Activated CD4-positive, alpha-beta T cell treated with anti-CD3 and anti-CD28 coated beads, Interleukin-2, amount 10 ng/mL, durations not matched to agents 24 days and 14 days (primary cell): Measurements from ENCODE around the gene SNCAIP. TPM values are rescaled to one million over a fixed set of nuclear protein-coding genes. Genes with fewer than 3 reads are reported as not detected.

Experiments
- DNase-seq: peaks from one replicate; pipeline ENCODE4 v3.0.0; 2022
- H3K27ac Mint-ChIP-seq: one replicate; pipeline ENCODE4 v1.8.0; 2022; ENCODE audit warnings: mild to moderate bottlenecking, mixed read lengths
- H3K27me3 Mint-ChIP-seq: one replicate; pipeline ENCODE4 v1.8.0; 2022; ENCODE audit warnings: mixed read lengths
- H3K36me3 Mint-ChIP-seq: one replicate; pipeline ENCODE4 v1.8.0; 2022; ENCODE audit warnings: low read depth, mild to moderate bottlenecking, mixed read lengths
- H3K4me1 Mint-ChIP-seq: one replicate; pipeline ENCODE4 v1.8.0; 2021; ENCODE audit warnings: mixed read lengths
- H3K4me3 Mint-ChIP-seq: one replicate; pipeline ENCODE4 v1.8.0; 2022; ENCODE audit warnings: mild to moderate bottlenecking, moderate library complexity, mixed read lengths
- H3K9me3 Mint-ChIP-seq: one replicate; pipeline ENCODE4 v1.8.0; 2021; ENCODE audit warnings: mixed read lengths
- intact Hi-C: fragments of 100-400 bp; cut with micrococcal nuclease; formaldehyde crosslinking; loops from one replicate; pipeline ENCODE4 v1.15.1; 2023
- total RNA-seq: library from RNA; stranded (reverse); gene quantifications from 2 replicates; pipeline ENCODE4 v1.2.3, GENCODE V29; 2022

SNCAIP gene
- total RNA-seq, 1 donor from 2014 or later = not detected

- no peak overlapping the region for H3K27ac Mint-ChIP-seq
- H3K9me3 Mint-ChIP-seq = no peaks in the 10 kb centered on the region
- no peaks in the 10 kb centered on the region for H3K36me3 Mint-ChIP-seq
- intact Hi-C loops = no loop called here
- no peak for DNase-seq
- H3K4me3 Mint-ChIP-seq = no peak overlapping the region
- H3K27me3 Mint-ChIP-seq = no peaks in the 10 kb centered on the region
- no peaks in the 10 kb centered on the region for H3K4me1 Mint-ChIP-seq
Measured at GRCh38 chr5:122402955-122403685, 91.1 kb downstream of the SNCAIP start.

GRCh38 chr5:122404018-122404417 lies 92.0 kb downstream of the SNCAIP start:
- H3K27ac Mint-ChIP-seq = no peak overlapping the region
- H3K27me3 Mint-ChIP-seq = no peaks in the 10 kb centered on the region
- no peak for DNase-seq
- no peak overlapping the region for H3K4me3 Mint-ChIP-seq
- no peaks in the 10 kb centered on the region for H3K9me3 Mint-ChIP-seq
- H3K4me1 Mint-ChIP-seq = no peaks in the 10 kb centered on the region
- intact Hi-C loops = no loop called here
- no peaks in the 10 kb centered on the region for H3K36me3 Mint-ChIP-seq

- intact Hi-C loops = no loop called here
- Mint-ChIP-seq H3K27ac (no peak overlapping the region), H3K4me3 (no peak overlapping the region), H3K36me3 (no peaks in the 10 kb centered on the region), H3K27me3 (no peaks in the 10 kb centered on the region), H3K4me1 (no peaks in the 10 kb centered on the region), H3K9me3 (no peaks in the 10 kb centered on the region)
- no peak for DNase-seq
Measured at GRCh38 chr5:122404653-122405362, 92.8 kb downstream of the SNCAIP start.

GRCh38 chr5:122405751-122406150 lies 93.7 kb downstream of the SNCAIP start:
- Mint-ChIP-seq H3K27ac (no peak overlapping the region), H3K36me3 (no peaks in the 10 kb centered on the region), H3K27me3 (no peaks in the 10 kb centered on the region), H3K4me3 (no peak overlapping the region), H3K4me1 (no peaks in the 10 kb centered on the region), H3K9me3 (no peaks in the 10 kb centered on the region)
- no peak for DNase-seq
- intact Hi-C loops = no loop called here

- Mint-ChIP-seq H3K27ac (no peak overlapping the region), H3K36me3 (no peaks in the 10 kb centered on the region), H3K27me3 (no peaks in the 10 kb centered on the region), H3K4me1 (no peaks in the 10 kb centered on the region), H3K4me3 (no peak overlapping the region), H3K9me3 (no peaks in the 10 kb centered on the region)
- intact Hi-C loops = no loop called here
- DNase-seq = no peak
Measured at GRCh38 chr5:122406181-122406580, 94.1 kb downstream of the SNCAIP start.

- intact Hi-C loops = no loop called here
- no peaks in the 10 kb centered on the region for H3K4me1 Mint-ChIP-seq
- no peak for DNase-seq
- H3K9me3 Mint-ChIP-seq = no peaks in the 10 kb centered on the region
- no peak overlapping the region for H3K27ac Mint-ChIP-seq
- H3K4me3 Mint-ChIP-seq = no peak overlapping the region
- H3K36me3 Mint-ChIP-seq = no peaks in the 10 kb centered on the region
- H3K27me3 Mint-ChIP-seq = peaks cover 2% of the 10 kb centered on the region
Measured at GRCh38 chr5:122408592-122409224, 96.7 kb downstream of the SNCAIP start.

GRCh38 chr5:122412966-122413365 lies 100.9 kb downstream of the SNCAIP start:
- H3K27ac Mint-ChIP-seq = no peak overlapping the region
- DNase-seq = no peak
- H3K9me3 Mint-ChIP-seq = no peaks in the 10 kb centered on the region
- H3K27me3 Mint-ChIP-seq = peaks cover 2% of the 10 kb centered on the region
- no peaks in the 10 kb centered on the region for H3K4me1 Mint-ChIP-seq
- H3K4me3 Mint-ChIP-seq = no peak overlapping the region
- intact Hi-C loops = loop anchor here (10.0 kb wide), 1 partner anchor 218 kb away; no protein-coding TSS in a partner anchor
- no peaks in the 10 kb centered on the region for H3K36me3 Mint-ChIP-seq

GRCh38 chr5:122413722-122414121 lies 101.7 kb downstream of the SNCAIP start:
- H3K4me3 Mint-ChIP-seq = no peak overlapping the region
- intact Hi-C loops = loop anchor here (10.0 kb wide), 1 partner anchor 219 kb away; no protein-coding TSS in a partner anchor

GRCh38 chr5:122415030-122415800 lies 103.2 kb downstream of the SNCAIP start:
- H3K27ac Mint-ChIP-seq = no peak overlapping the region
- peak; percentile 56 for DNase-seq
- H3K9me3 Mint-ChIP-seq = no peaks in the 10 kb centered on the region
- H3K4me1 Mint-ChIP-seq = no peaks in the 10 kb centered on the region
- no peak overlapping the region for H3K4me3 Mint-ChIP-seq
- no peaks in the 10 kb centered on the region for H3K36me3 Mint-ChIP-seq
- intact Hi-C loops = loop anchor here (10.0 kb wide), 1 partner anchor 220 kb away; no protein-coding TSS in a partner anchor
- H3K27me3 Mint-ChIP-seq = peaks cover 2% of the 10 kb centered on the region

More at GRCh38 chr5:122413722-122414121, 101.7 kb downstream of the SNCAIP start:
- no peaks in the 10 kb centered on the region for H3K4me1 Mint-ChIP-seq
- DNase-seq = no peak
- no peaks in the 10 kb centered on the region for H3K9me3 Mint-ChIP-seq
- no peaks in the 10 kb centered on the region for H3K36me3 Mint-ChIP-seq
- peaks cover 2% of the 10 kb centered on the region for H3K27me3 Mint-ChIP-seq
- H3K27ac Mint-ChIP-seq = no peak overlapping the region

GRCh38 chr5:122415801-122416120 lies 103.7 kb downstream of the SNCAIP start:
- Mint-ChIP-seq H3K4me1 (no peaks in the 10 kb centered on the region), H3K4me3 (no peak overlapping the region), H3K36me3 (no peaks in the 10 kb centered on the region), H3K27ac (no peak overlapping the region), H3K9me3 (no peaks in the 10 kb centered on the region), H3K27me3 (peaks cover 2% of the 10 kb centered on the region)
- DNase-seq = no peak
- intact Hi-C loops = loop anchor here (10.0 kb wide), 1 partner anchor 221 kb away; no protein-coding TSS in a partner anchor

GRCh38 chr5:122419142-122419894 lies 107.3 kb downstream of the SNCAIP start:
- intact Hi-C loops = loop anchor here (10.0 kb wide), 1 partner anchor 225 kb away; no protein-coding TSS in a partner anchor
- H3K4me3 Mint-ChIP-seq = no peak overlapping the region

GRCh38 chr5:122420091-122420490 lies 108.1 kb downstream of the SNCAIP start:
- Mint-ChIP-seq H3K4me1 (no peaks in the 10 kb centered on the region), H3K27me3 (no peaks in the 10 kb centered on the region), H3K9me3 (no peaks in the 10 kb centered on the region), H3K4me3 (no peak overlapping the region), H3K36me3 (no peaks in the 10 kb centered on the region), H3K27ac (no peak overlapping the region)
- DNase-seq = no peak
- intact Hi-C loops = no loop called here

More at GRCh38 chr5:122419142-122419894, 107.3 kb downstream of the SNCAIP start:
- no peak for DNase-seq
- no peaks in the 10 kb centered on the region for H3K27me3 Mint-ChIP-seq
- H3K4me1 Mint-ChIP-seq = no peaks in the 10 kb centered on the region
- H3K27ac Mint-ChIP-seq = no peak overlapping the region
- H3K36me3 Mint-ChIP-seq = no peaks in the 10 kb centered on the region
- H3K9me3 Mint-ChIP-seq = no peaks in the 10 kb centered on the region
